Caco-2 (cell line): Measurements from ENCODE around the gene FOXM1. TPM values are rescaled to one million over a fixed set of nuclear protein-coding genes. Genes with fewer than 3 reads are reported as not detected.

Source experiments
- BruUV-seq: library from RNA; stranded (reverse); fragments of 400-500 nt; replicated peaks from 2 replicates; lab custom pipeline; 2021; lab: Mats Ljungman, UMichigan
- CTCF ChIA-PET: fragments of 300-600 bp; sonication (Branson Sonifier 250); formaldehyde crosslinking; loops from one replicate; lab custom pipeline; 2022; ENCODE audit warnings: antibody characterized with exemption; lab: Charles Lee
- POLR2A ChIA-PET: fragments of 300-600 bp; sonication (Branson Sonifier 250); formaldehyde crosslinking; loops from one replicate; lab custom pipeline; 2022; ENCODE audit warnings: antibody characterized with exemption; lab: Charles Lee
- DNase-seq, 2 experiments: peaks; one replicate each; pipeline versions ENCODE4 v3.0.0 to v3.0.0-alpha.2; 2020 to 2022
- H3K27me3 ChIP-seq: replicated peaks from 2 replicates; pipeline ENCODE4 v1.6.0; 2011; ENCODE audit warnings: low read length; ENCODE audit not compliant: control insufficient read depth, insufficient read depth
- H3K36me3 ChIP-seq: 2 replicates; pipeline ENCODE4 v1.5.1; 2011; ENCODE audit warnings: low read length; ENCODE audit not compliant: control insufficient read depth, insufficient read depth
- H3K4me1 ChIP-seq: fragments of 250-450 bp; sonication (Bioruptor Pico); 2 replicates; pipeline ENCODE4 v1.5.1; 2020; ENCODE audit warnings: mild to moderate bottlenecking
- H3K4me3 ChIP-seq: 2 replicates; pipeline ENCODE4 v1.5.1; 2011; ENCODE audit warnings: low read depth, mild to moderate bottlenecking, control low read depth, low read length
- H3K9me3 ChIP-seq: fragments of 250-450 bp; sonication (Bioruptor Pico); 2 replicates; pipeline ENCODE4 v1.5.1; 2020; ENCODE audit warnings: mild to moderate bottlenecking, moderate library complexity
- H3K27ac Mint-ChIP-seq: one replicate; pipeline ENCODE4 v1.8.0; 2022; ENCODE audit warnings: mixed read lengths; ENCODE audit not compliant: unreplicated experiment
- H3K27me3 Mint-ChIP-seq: one replicate; pipeline ENCODE4 v1.8.0; 2022; ENCODE audit warnings: mixed read lengths; ENCODE audit not compliant: insufficient read depth, unreplicated experiment
- H3K36me3 Mint-ChIP-seq: one replicate; pipeline ENCODE4 v1.8.0; 2022; ENCODE audit warnings: mild to moderate bottlenecking, mixed read lengths; ENCODE audit not compliant: insufficient read depth, unreplicated experiment
- H3K4me1 Mint-ChIP-seq: one replicate; pipeline ENCODE4 v1.8.0; 2022; ENCODE audit warnings: low read depth, mixed read lengths; ENCODE audit not compliant: unreplicated experiment
- H3K4me3 Mint-ChIP-seq: one replicate; pipeline ENCODE4 v1.8.0; 2022; ENCODE audit warnings: mild to moderate bottlenecking, moderate library complexity, mixed read lengths; ENCODE audit not compliant: unreplicated experiment
- H3K9me3 Mint-ChIP-seq: one replicate; pipeline ENCODE4 v1.8.0; 2022; ENCODE audit warnings: mixed read lengths; ENCODE audit not compliant: unreplicated experiment
- intact Hi-C: fragments of 100-400 bp; cut with micrococcal nuclease; formaldehyde crosslinking; loops from one replicate; pipeline ENCODE4 v1.10.0; 2022; ENCODE audit not compliant: unreplicated experiment
- total RNA-seq: library from RNA; stranded (reverse); gene quantifications from 2 replicates; pipeline ENCODE4 v1.2.3, GENCODE V29; 2022
- TF ChIP-seq, protein P1 (sequence below), 2 experiments: fragments of 200-600 bp in 1 of 2; IDR thresholded peaks; 1 replicate in 1 of 2; 2 replicates in 1 of 2; pipeline versions ENCODE4 v1.5.1 to v1.8.0; 2011 to 2022; ENCODE audit warnings: antibody characterized with exemption in 1 of 2, control low read depth in 1 of 2, inconsistent platforms in 1 of 2, low read depth in 1 of 2, low read length in 1 of 2, mild to moderate bottlenecking in 1 of 2, moderate library complexity in 1 of 2; ENCODE audit not compliant: insufficient read depth in 1 of 2, severe bottlenecking in 1 of 2, unreplicated experiment in 1 of 2

Gene FOXM1
- total RNA-seq, 1 experiment from 2014 or later, result 222 TPM

DNA sequence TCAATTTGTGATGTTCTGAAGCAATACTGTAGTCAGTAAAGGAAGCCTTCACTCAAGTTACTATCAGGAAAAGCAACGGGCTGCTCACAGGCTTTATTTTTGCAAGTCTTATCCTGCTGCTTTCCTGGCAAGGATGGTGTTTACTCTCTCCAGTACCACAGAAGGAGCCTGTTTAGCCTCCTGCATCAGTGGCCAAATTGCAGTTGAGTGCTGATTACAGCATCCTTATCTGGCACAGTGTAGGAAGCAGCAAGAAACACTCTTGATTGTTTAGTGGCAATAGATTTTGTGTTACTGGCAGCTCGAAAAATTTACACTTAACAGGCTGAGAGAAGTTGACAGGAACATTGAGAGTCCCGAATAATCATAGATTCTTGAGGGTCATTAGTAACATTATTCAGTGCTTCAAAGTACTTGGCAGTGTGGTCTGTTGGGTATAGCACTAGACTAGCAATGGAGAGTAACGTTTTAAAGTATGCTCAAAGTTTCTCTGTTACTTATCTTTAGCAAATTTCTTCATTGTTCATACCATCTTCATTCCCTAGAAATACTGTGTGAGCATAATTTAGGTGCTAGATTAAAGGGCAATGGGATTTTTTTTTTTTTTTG, 25.4 kb upstream of the FOXM1 start:
- no peak overlapping the region for H3K4me3 ChIP-seq
- BruUV-seq, result no TSS peak
- Mint-ChIP-seq H3K4me1 (no peaks in the 10 kb centered on the region), H3K27me3 (no peaks in the 10 kb centered on the region), H3K36me3 (no peaks in the 10 kb centered on the region), H3K9me3 (no peaks in the 10 kb centered on the region), H3K27ac (no peak overlapping the region), H3K4me3 (no peak overlapping the region)
- TF ChIP-seq, protein P1, sequence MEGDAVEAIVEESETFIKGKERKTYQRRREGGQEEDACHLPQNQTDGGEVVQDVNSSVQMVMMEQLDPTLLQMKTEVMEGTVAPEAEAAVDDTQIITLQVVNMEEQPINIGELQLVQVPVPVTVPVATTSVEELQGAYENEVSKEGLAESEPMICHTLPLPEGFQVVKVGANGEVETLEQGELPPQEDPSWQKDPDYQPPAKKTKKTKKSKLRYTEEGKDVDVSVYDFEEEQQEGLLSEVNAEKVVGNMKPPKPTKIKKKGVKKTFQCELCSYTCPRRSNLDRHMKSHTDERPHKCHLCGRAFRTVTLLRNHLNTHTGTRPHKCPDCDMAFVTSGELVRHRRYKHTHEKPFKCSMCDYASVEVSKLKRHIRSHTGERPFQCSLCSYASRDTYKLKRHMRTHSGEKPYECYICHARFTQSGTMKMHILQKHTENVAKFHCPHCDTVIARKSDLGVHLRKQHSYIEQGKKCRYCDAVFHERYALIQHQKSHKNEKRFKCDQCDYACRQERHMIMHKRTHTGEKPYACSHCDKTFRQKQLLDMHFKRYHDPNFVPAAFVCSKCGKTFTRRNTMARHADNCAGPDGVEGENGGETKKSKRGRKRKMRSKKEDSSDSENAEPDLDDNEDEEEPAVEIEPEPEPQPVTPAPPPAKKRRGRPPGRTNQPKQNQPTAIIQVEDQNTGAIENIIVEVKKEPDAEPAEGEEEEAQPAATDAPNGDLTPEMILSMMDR (IDR thresholded peaks at IDR 0.05; ENCODE audit: insufficient read depth in 1 of 2, low read depth in 1 of 2, low read length in 1 of 2, severe bottlenecking in 1 of 2, unreplicated experiment in 1 of 2), result no peak
- no peaks in the 10 kb centered on the region for H3K36me3 ChIP-seq
- ChIA-PET POLR2A (no interaction called here), CTCF (no interaction called here)
- no peak for DNase-seq
- no peaks in the 10 kb centered on the region for H3K9me3 ChIP-seq
- intact Hi-C loops, result no loop called here
- no peaks in the 10 kb centered on the region for H3K4me1 ChIP-seq
- no peaks in the 10 kb centered on the region for H3K27me3 ChIP-seq

DNA sequence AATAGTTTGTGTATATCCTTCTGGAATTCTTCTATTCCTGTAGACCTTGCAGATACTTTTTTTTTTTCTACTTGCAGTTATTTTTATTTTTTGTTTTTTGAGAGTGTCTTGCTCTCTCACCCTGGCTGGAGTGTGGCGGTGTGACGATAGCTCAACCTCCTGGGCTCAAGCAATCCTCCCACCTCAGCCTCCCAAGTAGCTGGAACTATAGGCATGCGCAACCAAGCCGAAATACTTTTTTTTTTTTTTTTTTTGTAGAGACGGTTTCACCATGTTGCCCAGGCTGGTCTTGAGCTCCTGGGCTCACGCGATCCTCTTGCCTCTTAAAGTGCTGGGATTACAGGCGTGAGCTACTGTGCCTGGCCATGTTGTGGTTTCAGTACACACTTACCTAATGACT, 23.7 kb upstream of the FOXM1 start:
- Mint-ChIP-seq H3K4me1 (no peaks in the 10 kb centered on the region), H3K9me3 (no peaks in the 10 kb centered on the region), H3K27me3 (no peaks in the 10 kb centered on the region), H3K27ac (no peak overlapping the region), H3K4me3 (no peak overlapping the region), H3K36me3 (no peaks in the 10 kb centered on the region)
- intact Hi-C loops, result no loop called here
- no peak for DNase-seq
- no TSS peak for BruUV-seq
- ChIA-PET CTCF (no interaction called here), POLR2A (interaction anchor here (0.6 to 0.7 kb wide), 2 partner anchors 24 to 88 kb away, joined by 3 to 10 read pairs; no protein-coding TSS in a partner anchor)
- Histone ChIP-seq H3K4me3 (no peak overlapping the region), H3K9me3 (no peaks in the 10 kb centered on the region), H3K4me1 (no peaks in the 10 kb centered on the region), H3K27me3 (no peaks in the 10 kb centered on the region), H3K36me3 (no peaks in the 10 kb centered on the region)
- TF ChIP-seq, protein P1 (IDR thresholded peaks at IDR 0.05; ENCODE audit: insufficient read depth in 1 of 2, low read depth in 1 of 2, low read length in 1 of 2, severe bottlenecking in 1 of 2, unreplicated experiment in 1 of 2), result no peak

DNA sequence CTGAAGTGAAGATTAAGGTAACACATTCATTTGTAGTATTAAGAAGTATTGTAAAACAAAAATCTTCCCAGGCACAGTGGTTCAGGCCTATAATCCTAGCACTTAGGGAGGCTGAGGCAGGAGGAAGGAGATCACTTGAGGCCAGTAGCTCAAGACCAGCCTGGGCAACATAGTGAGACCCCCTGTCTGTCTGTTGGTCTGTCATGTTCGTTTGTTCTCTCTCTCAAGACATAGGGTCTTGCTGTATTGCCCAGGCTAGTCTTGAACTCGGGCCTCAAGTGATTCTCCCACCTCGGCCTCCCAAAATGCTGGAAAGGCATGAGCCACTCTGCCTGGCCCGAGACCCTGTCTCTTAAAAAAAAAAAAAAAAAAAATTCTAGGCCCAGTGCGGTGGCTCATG, 20.4 kb upstream of the FOXM1 start:
- POLR2A ChIA-PET, result interaction anchor here (0.6 kb wide), 1 partner anchor 8 kb away, joined by 3 read pairs; no protein-coding TSS in a partner anchor
- Histone ChIP-seq H3K36me3 (no peaks in the 10 kb centered on the region), H3K4me1 (peaks cover 12% of the 10 kb centered on the region), H3K4me3 (no peak overlapping the region), H3K27me3 (no peaks in the 10 kb centered on the region), H3K9me3 (no peaks in the 10 kb centered on the region)
- Mint-ChIP-seq H3K27ac (no peak overlapping the region), H3K4me3 (no peak overlapping the region), H3K4me1 (peaks cover 5% of the 10 kb centered on the region), H3K36me3 (peaks cover 8% of the 10 kb centered on the region), H3K27me3 (no peaks in the 10 kb centered on the region), H3K9me3 (no peaks in the 10 kb centered on the region)
- no peak for DNase-seq
- intact Hi-C loops, result no loop called here
- CTCF ChIA-PET, result no interaction called here
- no TSS peak for BruUV-seq
- TF ChIP-seq, protein P1 (IDR thresholded peaks at IDR 0.05; ENCODE audit: insufficient read depth in 1 of 2, low read depth in 1 of 2, low read length in 1 of 2, severe bottlenecking in 1 of 2, unreplicated experiment in 1 of 2), result no peak
